GM12801 (cell line): ENCODE results near the gene CCDC150.

Source experiments
- CTCF ChIP-seq: IDR thresholded peaks from one replicate; pipeline ENCODE4 v1.5.1; 2011; ENCODE audit warnings: control low read depth; ENCODE audit not compliant: insufficient read length; ENCODE audit errors: extremely low read depth

Gene CCDC150

GRCh38 chr2:196696423-196697079 is 57.0 kb downstream of the CCDC150 start:
- TF ChIP-seq CTCF = no peak

DNA sequence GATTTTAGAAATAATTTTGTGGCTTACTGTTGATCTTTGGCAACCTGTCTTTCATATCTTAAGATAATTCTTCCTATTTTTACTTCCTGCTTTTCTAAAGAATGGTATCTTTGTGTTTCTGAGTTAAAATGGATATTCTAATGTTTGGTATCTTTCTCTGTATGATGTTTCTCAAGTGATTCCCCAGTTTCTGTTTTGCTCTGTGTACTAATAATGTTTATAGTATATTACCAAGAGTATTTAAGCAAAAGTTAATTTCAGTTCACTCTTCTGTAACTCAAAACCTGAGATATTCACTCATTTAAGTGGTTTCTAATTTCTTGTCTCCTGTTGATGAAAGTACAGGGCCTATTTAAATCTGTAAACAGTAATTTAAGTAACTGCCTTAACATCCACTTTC is 58.3 kb downstream of the CCDC150 start:
- no peak for TF ChIP-seq CTCF

- TF ChIP-seq CTCF = no peak
Measured at GRCh38 chr2:196702641-196703040, 63.1 kb downstream of the CCDC150 start.

DNA sequence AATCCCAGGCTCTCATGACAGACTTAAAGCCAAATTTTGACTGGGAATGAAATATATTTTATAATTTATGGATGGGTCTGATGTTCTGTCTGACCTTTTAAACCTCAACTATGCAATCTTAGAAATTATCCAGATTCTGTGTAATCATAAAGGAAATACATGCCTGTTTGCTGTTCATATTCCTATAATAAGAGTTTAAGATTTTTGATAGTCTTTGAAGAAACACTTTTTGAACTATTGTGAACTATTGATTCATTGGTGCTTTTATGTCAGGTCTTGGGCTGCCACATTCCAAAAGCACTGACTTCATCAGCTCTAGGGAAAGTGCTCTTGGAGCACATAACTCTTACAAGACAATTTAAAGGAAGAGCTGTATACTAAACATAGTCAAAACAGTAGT is 64.2 kb downstream of the CCDC150 start:
- no peak for TF ChIP-seq CTCF

DNA sequence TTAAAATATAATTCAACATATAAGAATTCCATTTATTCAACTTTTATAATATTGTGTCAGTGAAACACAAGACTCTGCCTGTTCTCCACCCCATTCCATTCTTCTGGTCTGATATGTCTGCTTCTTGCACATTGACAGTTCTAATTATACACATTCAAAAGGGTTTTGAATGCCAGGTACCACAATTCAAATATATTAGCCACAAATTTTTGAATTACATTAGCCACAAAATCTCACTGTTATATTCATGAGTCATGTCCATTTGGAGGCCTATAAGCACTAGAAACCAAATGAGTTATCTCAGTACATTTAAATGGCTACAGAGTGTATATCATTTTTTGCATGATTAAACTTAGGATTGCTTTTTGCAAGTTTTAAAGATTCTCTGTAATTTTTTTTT is 72.1 kb downstream of the CCDC150 start:
- no peak for TF ChIP-seq CTCF

DNA sequence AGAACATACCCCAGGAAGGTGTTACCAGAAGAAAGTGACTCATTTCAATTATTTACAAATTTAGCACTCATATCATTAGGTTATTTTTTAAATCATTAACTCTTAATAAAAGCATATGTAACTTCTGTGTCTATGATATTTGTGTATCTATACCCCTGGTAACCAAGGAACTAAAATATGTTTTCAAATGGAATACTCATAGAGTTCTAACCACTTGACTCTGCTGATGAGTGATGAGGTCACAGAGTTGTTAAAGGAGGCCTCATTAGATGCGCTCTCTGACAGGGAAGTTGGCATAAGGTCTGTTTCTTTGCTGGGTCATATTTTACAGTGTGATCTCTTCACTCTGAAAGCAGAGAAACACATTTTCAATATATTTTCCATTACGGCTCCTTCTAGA is 73.4 kb downstream of the CCDC150 start:
- no peak for TF ChIP-seq CTCF

DNA sequence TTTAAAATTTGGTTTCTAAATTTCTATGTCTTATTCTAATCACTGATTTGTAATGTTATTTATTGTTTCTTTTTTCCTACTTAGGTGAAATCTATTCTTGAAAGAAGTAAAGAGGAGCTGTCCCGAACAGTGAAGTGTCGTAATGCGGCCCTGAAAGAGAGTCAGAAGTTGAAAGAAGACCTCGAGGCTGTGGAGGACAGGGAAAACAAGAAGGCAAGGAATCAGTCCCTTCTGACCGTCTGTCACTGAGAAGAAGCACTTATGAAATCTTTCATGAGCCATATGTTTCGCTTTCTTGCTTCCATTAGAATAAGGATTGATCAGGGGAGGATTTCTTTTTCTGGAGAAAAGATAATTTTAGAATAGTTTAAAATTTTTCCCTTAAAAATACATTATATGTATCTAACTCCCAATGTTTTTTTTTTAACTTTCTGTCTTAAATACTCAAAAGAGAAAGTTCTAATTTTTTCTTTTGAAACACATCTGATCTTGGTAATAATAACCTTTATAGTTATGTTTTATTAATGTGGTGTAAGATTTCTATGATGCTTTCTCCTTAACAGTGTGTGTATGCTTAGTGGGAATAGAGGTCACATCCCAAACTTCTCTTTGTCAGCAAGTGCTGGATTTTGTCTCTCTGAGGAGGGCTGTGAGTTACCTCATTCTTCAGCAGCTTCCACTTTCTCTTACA is 79.0 kb downstream of the CCDC150 start:
- TF ChIP-seq CTCF = no peak
